HAP-1 (cell line): Measurements from ENCODE around the gene GBP2.
"Not testable (repeated sequence)": the region's sequence is repeated elsewhere in the genome, so short reads cannot be mapped to it uniquely, and the experiment has no call there.

Experiments used
- DNase-seq, 2 experiments: peaks; one replicate each; pipeline ENCODE4 v3.0.0-alpha.2; 2016 to 2020; ENCODE audit warnings: low spot score in 2 of 2
- H3K27me3 ChIP-seq: fragments of 250-450 bp; sonication (Bioruptor Pico); 2 replicates; pipeline ENCODE4 v1.5.1; 2020; ENCODE audit warnings: low read depth, mild to moderate bottlenecking, moderate library complexity
- H3K36me3 ChIP-seq: fragments of 250-450 bp; sonication (Bioruptor Pico); replicated peaks from 2 replicates; pipeline ENCODE4 v1.5.1; 2020; ENCODE audit warnings: mild to moderate bottlenecking
- H3K4me1 ChIP-seq: fragments of 250-450 bp; sonication (Bioruptor Pico); 2 replicates; pipeline ENCODE4 v1.5.1; 2020; ENCODE audit warnings: mild to moderate bottlenecking
- H3K4me3 ChIP-seq: fragments of 250-450 bp; sonication (Bioruptor Pico); 2 replicates; pipeline ENCODE4 v1.5.1; 2020; ENCODE audit warnings: mild to moderate bottlenecking, moderate library complexity
- H3K9me3 ChIP-seq: fragments of 250-450 bp; sonication (Bioruptor Pico); 2 replicates; pipeline ENCODE4 v1.5.1; 2020; ENCODE audit warnings: mild to moderate bottlenecking, moderate library complexity
- in situ Hi-C: fragments of 300-500 bp; cut with MboI; formaldehyde crosslinking; loops from 3 replicates; pipeline ENCODE4 v1.14.3; 2020; ENCODE audit warnings: low sequenced_read_pairs, inconsistent platforms, mixed read lengths

GBP2 gene

DNA sequence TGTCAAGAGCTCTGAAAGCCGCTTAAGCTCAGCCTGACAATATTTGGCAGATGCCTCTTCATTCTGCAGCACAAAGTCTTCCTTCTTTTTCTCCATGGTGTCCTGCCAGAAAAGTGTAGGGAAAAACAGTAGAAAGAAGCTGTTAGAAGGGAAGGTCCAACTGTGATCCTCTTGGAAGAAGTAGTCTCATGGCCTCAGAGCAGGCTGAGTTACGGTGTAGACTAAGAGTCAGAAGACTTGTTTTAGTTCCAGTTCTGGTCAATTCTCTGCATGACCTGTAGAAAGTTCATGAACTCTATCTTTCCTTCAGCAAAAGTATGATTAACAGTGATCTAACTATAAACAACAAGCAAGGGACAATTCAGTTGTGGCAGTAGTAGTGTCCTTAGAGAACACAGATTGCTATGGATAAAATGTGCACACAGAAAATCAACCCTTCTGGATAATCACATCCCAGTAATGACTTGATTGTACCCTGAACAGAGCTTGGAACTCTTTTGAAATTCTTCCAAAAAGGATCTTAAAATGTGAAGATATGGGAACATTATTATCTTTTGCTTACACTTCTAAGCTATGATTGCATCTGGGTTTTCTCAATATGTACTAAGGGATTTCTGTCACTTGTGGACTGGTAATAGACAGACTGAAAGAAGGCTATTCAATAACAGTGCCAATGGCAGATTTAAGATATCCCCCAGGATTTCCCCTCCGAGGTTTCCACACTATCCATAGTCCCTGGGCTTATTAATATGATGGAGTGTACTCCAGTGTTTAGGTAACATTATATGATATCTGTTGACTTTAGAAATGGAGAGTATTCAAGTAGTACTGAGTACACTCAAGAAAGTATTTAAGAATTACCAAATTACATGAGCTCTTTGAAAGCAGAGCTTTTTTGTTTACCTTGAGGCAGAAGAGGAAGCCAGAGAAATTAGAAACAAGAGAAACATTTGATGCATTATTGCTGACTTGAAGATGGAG lies 22.1 kb upstream of the GBP2 start:
- in situ Hi-C loops: no loop called here
- H3K9me3 ChIP-seq: no peaks in the 10 kb centered on the region
- no peak for DNase-seq
- no peaks in the 10 kb centered on the region for H3K36me3 ChIP-seq
- H3K27me3 ChIP-seq: peaks cover 2% of the 10 kb centered on the region; the same call in 1 of the 2 replicates
- no peaks in the 10 kb centered on the region for H3K4me1 ChIP-seq
- no peak overlapping the region for H3K4me3 ChIP-seq

DNA sequence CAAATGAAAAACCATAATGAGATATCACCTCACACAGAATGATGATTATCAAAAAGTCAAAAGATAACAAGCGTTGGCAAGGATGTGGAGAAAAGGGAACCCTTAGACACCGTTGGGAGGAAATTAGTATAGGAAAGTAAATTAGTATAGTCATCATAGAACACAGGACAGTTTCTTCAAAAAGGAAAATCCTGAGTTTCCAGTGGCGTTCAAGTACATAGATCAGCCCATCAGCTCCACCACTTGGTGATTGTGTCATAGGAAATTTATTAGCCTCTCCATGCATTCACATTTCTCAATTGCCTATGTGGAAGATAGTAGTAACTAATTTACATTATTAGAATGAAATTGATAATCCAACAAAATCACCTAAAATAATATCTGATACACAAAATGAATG lies 20.8 kb upstream of the GBP2 start:
- DNase-seq: no peak
- no peak overlapping the region for H3K4me3 ChIP-seq
- no peaks in the 10 kb centered on the region for H3K4me1 ChIP-seq
- in situ Hi-C loops: no loop called here
- peaks cover 2% of the 10 kb centered on the region; the same call in 1 of the 2 replicates for H3K27me3 ChIP-seq
- H3K36me3 ChIP-seq: no peaks in the 10 kb centered on the region
- H3K9me3 ChIP-seq: no peaks in the 10 kb centered on the region

DNA sequence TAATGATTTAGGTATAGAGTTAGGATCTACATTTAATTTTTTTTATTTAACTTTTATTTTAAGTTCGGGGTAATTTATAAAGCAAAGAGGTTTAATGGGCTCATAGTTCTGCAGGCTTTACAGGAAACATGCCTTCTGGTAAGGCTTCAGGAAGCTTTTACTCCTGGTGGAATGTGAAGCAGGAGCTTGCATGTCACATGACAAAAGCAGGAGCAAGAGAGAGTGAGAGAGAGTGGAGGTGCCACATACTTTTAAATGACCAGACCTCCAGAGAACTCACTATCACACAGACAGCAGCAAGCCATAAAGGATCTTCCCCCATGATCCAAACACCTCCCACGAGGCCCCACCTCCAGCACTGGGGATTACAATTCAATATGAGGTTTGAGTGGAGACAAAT lies 17.6 kb upstream of the GBP2 start:
- in situ Hi-C loops: no loop called here

DNA sequence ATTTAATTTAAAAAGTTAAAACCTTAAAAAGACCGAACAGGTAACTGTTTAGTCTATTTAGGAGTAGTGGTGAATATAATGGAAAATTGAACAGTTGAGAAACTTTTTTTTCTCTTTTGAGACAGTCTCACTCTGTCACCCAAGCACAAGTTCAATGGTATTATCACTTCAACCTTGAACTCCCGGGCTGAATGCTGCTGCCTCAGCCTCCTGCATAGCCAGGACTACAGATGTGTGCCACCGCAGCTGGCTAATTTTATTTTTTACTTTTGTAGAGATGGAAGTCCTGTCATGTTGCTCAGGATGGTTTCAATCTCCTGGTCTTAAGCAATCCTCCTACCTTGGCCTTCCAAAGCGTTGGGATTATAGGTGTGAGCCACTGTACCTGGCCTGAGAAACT lies 16.2 kb upstream of the GBP2 start:
- peaks cover 1% of the 10 kb centered on the region; the same call in 1 of the 2 replicates for H3K27me3 ChIP-seq
- in situ Hi-C loops: no loop called here
- no peaks in the 10 kb centered on the region for H3K36me3 ChIP-seq
- DNase-seq: no peak
- H3K4me1 ChIP-seq: no peaks in the 10 kb centered on the region
- H3K4me3 ChIP-seq: no peak overlapping the region
- no peaks in the 10 kb centered on the region for H3K9me3 ChIP-seq

More for the DNA sequence above, 17.6 kb upstream of the GBP2 start:
- Histone ChIP-seq H3K4me3 (no peak overlapping the region), H3K9me3 (no peaks in the 10 kb centered on the region), H3K27me3 (peaks cover 2% of the 10 kb centered on the region; the same call in 1 of the 2 replicates), H3K36me3 (no peaks in the 10 kb centered on the region), H3K4me1 (no peaks in the 10 kb centered on the region)
- no peak for DNase-seq

DNA sequence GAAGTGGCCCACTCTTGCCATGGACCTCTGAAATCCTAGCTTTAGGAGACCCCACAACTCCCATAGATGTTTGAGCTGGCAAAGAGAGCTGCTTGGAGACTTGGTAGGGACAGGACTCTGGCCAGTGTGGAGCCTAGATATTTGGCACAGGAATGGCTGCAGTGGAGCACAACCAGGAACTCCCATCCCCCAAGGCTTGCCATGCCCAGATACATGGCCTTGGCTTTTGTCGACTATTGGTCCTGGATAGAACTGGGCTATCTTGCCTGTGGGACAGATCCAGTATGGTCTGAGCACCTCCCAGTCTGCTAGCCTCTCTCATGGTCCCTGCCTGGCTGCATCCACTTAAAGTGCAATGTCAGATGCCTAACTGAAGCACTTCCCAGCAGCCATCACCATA lies 7.8 kb upstream of the GBP2 start:
- no peak for DNase-seq
- H3K4me3 ChIP-seq: no peak overlapping the region
- no peaks in the 10 kb centered on the region for H3K4me1 ChIP-seq
- in situ Hi-C loops: no loop called here
- no peaks in the 10 kb centered on the region for H3K36me3 ChIP-seq
- H3K9me3 ChIP-seq: no peaks in the 10 kb centered on the region
- no peaks in the 10 kb centered on the region for H3K27me3 ChIP-seq

DNA sequence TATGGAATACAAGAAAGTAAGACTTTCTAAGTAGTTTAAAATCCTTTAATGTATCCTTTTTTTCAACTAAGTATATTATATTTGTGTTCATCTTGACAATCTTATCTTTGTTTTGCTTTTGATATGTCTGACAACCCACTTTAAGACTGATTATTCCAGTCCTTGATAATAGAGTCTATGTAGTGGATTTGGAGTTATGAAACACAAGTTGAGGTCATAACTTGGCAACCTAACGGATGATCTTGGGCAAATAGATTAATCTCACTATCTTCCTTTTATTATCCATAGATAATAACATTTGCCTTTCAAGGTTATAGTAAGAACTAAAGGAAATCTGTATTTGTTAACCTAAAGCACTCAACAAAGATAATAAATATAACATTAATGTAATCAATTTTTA lies 4.8 kb upstream of the GBP2 start:
- H3K36me3 ChIP-seq: no peaks in the 10 kb centered on the region
- in situ Hi-C loops: no loop called here
- DNase-seq: no peak
- no peaks in the 10 kb centered on the region for H3K4me1 ChIP-seq
- no peaks in the 10 kb centered on the region for H3K27me3 ChIP-seq
- no peaks in the 10 kb centered on the region for H3K9me3 ChIP-seq
- no peak overlapping the region for H3K4me3 ChIP-seq

DNA sequence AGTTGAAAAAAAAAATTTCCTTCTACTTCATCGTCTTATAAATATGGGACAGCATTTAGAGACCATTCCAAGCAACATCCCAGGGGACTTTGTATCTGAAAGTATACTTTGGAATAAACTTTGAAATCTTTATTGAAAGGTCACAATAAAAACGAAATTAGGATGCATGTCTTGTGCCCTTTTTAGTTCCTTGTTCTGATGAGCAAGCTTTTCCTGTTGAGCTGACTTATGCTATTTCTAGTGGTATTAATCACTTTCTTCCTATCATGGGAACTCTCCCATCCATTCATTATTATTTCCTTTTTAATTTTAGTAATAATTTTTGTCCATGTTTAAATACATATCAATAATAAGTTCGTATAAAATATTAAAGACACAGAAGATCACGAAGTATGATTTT lies 4.0 kb upstream of the GBP2 start:
- Histone ChIP-seq H3K27me3 (no peaks in the 10 kb centered on the region), H3K9me3 (no peaks in the 10 kb centered on the region), H3K4me3 (no peak overlapping the region), H3K36me3 (no peaks in the 10 kb centered on the region), H3K4me1 (no peaks in the 10 kb centered on the region)
- in situ Hi-C loops: no loop called here
- DNase-seq: no peak

DNA sequence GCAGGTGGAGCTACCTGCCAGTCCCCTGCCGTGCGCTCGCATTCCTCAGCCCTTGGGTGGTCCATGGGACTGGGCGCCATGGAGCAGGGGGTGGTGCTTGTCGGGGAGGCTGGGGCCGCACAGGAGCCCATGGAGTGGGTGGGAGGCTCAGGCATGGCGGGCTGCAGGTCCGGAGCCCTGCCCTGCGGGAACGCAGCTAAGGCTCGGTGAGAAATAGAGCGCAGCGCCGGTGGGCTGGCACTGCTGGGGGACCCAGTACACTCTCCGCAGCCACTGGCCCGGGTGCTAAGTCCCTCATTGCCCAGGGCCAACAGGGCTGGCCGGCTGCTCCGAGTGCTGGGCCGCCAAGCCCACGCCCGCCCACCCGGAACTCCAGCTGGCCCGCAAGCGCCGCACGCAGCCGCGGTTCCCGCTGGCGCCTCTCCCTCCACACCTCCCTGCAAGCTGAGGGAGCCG lies 2.1 kb upstream of the GBP2 start:
- H3K27me3 ChIP-seq, H3K4me1 ChIP-seq, in situ Hi-C loops, H3K9me3 ChIP-seq, H3K36me3 ChIP-seq, H3K4me3 ChIP-seq, DNase-seq: not testable (repeated sequence)

DNA sequence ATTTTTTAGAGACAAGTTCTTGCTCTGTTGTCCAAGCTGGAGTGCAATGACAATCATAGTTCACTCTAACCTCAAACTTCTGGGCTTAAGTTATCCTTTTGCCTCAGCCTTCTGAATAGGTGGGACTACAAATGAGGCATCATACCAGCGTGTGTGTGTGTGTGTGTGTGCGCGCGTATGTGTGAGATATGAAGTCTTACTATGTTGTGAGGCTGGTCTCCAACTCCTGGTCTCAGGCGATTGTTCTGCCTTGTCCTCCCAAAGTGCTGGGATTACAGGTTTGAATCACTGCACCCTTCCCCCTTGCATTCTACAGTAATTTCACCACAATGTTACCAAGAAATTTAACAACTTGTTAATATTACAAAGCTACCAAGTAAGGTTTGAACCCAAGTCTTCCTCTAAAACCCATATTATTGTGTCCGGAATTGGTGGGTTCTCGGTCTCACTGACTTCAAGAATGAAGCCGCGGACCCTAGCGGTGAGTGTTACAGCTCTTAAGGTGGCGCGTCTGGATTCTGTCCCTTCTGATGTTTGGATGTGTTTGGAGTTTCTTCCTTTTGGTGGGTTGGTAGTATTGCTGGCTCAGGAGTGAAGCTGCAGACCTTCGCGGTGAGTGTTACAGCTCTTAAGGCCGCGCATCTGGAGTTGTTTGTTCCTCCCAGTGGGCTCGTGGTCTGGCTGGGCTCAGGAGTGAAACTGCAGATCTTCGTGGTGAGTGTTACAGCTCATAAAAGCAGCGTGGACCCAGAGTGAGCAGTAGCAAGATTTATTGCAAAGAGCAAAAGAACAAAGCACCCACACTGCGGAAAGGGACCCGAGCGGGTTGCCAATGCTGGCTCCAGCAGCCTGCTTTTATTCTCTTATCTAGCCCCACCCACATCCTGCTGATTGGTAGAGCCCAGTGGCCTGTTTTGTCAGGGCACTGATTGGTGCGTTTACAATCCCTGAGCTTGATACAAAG lies 970 bp upstream of the GBP2 start:
- H3K9me3 ChIP-seq, H3K4me1 ChIP-seq, H3K36me3 ChIP-seq, DNase-seq, H3K4me3 ChIP-seq, H3K27me3 ChIP-seq, in situ Hi-C loops: not testable (repeated sequence)

DNA sequence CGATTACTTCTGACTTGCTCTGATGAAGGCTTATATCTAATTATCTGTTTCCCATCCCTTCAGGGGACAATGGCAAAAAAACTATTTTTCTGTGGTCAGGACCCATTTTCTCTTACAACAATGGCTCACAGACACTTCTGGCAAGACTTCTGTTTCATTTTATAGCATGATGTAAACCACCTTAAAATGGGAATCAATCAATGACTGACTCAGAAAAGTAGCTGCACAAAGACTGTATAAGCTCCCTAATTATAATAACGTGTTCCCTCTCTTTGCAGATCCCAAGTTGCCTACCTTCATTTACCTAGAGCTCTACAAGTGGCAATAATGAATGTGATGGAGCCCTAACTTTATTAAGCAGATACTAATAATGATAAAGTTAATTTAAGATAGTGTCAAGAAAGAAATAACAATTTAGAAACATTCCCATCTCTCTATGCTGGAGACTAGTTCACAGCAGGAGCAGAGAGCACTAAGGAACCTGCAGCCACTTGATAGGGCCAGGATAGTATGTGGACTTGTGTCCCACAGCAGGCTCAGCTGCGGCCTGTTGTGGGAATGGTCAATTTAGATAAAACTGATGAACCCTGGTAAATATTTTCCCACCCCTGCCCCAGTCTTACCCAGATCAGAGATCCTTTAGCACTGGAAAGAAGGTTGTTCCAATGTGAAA lies 538 bp downstream of the GBP2 start:
- H3K4me3 ChIP-seq: no peak overlapping the region

DNA sequence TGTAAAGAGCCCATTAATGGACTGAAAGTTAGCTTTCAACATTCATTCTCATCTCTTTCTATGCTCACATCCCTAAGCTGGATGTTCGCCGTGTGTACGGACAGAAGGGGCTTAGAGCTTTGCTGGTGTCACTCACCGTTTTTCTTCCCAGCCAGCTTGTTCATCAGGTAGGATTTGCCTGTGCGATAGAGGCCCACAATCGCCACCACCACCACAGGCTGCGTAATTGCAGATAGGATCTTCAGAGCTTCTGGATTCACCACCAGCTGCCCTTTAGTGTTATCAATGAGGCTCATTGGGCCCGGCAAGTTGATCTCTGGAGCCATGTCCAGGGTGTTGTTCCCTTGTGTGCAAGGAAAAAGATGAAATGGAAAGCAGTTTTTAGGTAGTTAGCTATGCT lies 4.3 kb downstream of the GBP2 start:
- Histone ChIP-seq H3K4me3 (no peak overlapping the region), H3K9me3 (no peaks in the 10 kb centered on the region), H3K27me3 (no peaks in the 10 kb centered on the region), H3K4me1 (no peaks in the 10 kb centered on the region), H3K36me3 (no peaks in the 10 kb centered on the region)
- no peak for DNase-seq
- in situ Hi-C loops: no loop called here

More for the DNA sequence above, 538 bp downstream of the GBP2 start:
- no peaks in the 10 kb centered on the region for H3K27me3 ChIP-seq
- no peaks in the 10 kb centered on the region for H3K9me3 ChIP-seq
- H3K4me1 ChIP-seq: no peaks in the 10 kb centered on the region
- no peaks in the 10 kb centered on the region for H3K36me3 ChIP-seq
- no peak for DNase-seq
- in situ Hi-C loops: no loop called here

DNA sequence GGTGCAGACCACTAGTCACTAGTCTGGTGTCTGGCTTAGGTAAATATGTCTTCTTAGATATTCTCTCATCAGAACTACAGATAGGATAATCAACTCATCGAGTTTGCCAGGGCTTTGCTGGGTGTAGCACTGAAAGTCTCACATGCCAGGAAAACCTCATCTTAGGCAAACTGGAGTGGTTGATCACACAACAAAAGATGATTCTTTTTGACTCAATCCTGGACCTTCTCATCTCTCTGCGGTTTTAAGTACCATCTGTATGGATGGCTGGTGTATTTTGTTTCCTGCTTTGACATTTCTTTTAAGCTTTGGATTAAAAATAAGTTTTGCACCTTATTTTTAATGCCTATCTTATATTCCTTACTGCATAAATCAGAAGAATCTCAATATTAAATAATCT lies 11.3 kb downstream of the GBP2 start:
- H3K4me3 ChIP-seq: no peak overlapping the region
- no peaks in the 10 kb centered on the region for H3K36me3 ChIP-seq
- in situ Hi-C loops: no loop called here
- no peaks in the 10 kb centered on the region for H3K9me3 ChIP-seq
- peaks cover 9% of the 10 kb centered on the region for H3K27me3 ChIP-seq
- H3K4me1 ChIP-seq: no peaks in the 10 kb centered on the region
- no peak for DNase-seq

DNA sequence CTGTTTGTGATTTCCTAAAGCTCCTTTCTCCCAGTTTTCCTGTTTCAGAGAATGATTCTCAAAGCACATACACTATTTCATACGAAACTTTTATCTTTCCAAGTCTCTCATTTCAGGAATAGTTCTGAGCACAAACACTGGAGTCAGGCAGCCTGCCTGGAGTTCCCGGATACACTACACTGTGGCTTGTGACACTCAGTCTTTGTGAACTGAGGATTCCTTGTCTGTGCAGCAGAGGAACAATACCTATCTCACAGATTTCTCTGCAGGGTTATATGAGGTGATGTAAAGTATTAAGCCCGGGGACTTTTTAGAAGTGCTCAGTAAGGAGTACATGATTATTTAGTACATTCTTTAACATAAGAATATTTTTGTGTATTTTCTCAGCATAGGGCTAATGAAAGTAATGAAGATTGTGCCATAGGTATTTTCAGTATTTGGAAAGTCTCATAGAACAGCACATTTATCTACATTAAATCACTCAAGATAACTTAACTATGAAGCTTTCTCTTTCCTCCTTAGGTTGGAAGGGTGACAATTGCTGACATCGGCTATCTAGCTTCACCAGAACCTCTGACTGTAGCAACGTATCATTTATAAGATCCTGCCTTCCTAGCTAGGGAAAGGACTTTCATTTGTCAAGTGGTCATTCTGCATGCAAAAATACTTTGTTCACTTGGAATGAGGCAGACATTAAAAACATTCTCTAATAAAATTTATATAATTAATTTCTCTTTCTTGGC lies 12.9 kb downstream of the GBP2 start:
- Histone ChIP-seq H3K4me1 (no peaks in the 10 kb centered on the region), H3K4me3 (no peak overlapping the region), H3K27me3 (peaks cover 9% of the 10 kb centered on the region), H3K36me3 (no peaks in the 10 kb centered on the region), H3K9me3 (no peaks in the 10 kb centered on the region)
- in situ Hi-C loops: no loop called here
- DNase-seq: no peak
